Measurements from ENCODE around the gene SPATA2. TPM values are rescaled to one million over a fixed set of nuclear protein-coding genes. Genes with fewer than 3 reads are reported as not detected.

The SPATA2 gene
- total and polyA plus RNA-seq, 2 of the 13 experiments (the other 11 are each of a cell fraction or from before 2014, with no cell fraction given) = 3.2 to 8.7 TPM

GRCh38 chr20:49928411-49929141, 13.2 kb upstream of the SPATA2 start (continued):
- TF ChIP-seq ZNF687 (CRISPR knock-in tag; IDR thresholded peaks at IDR 0.05) (peak; percentile 36; the same call in 1 of the 2 replicates), PHF8 (CRISPR knock-in tag; IDR thresholded peaks at IDR 0.05) (peak; percentile 37; the same call in 1 of the 2 replicates), EP300 (IDR thresholded peaks at IDR 0.05; ENCODE audit: low read depth in 2 of 2, low read length in 2 of 2) (peak in 1 of 2 experiments; percentile 56; a peak in 1 of 4 replicates), EP300 (CRISPR knock-in tag; IDR thresholded peaks at IDR 0.05; ENCODE audit: borderline replicate concordance) (no peak), ZNF224 (CRISPR knock-in tag; IDR thresholded peaks at IDR 0.05) (peak; percentile 41; the same call in 1 of the 2 replicates), TAF1 (CRISPR knock-in tag; IDR thresholded peaks at IDR 0.05) (peak; percentile 32; the same call in 1 of the 2 replicates), MXD4 (CRISPR knock-in tag; IDR thresholded peaks at IDR 0.05) (peak; percentile 62; the same call in 1 of the 2 replicates), SOX6 (IDR thresholded peaks at IDR 0.05) (no peak), SOX6 (CRISPR knock-in tag; IDR thresholded peaks at IDR 0.05) (0 out of 2 replicates have a peak, but pooled peaks have one; percentile 19), HDAC6 (IDR thresholded peaks at IDR 0.05; ENCODE audit: low read depth, low read length) (peak; percentile 49; the same call in 1 of the 2 replicates), NBN (conservative IDR thresholded peaks at IDR 0.05) (no peak), CHD4 (IDR thresholded peaks at IDR 0.05; ENCODE audit: borderline replicate concordance, low read length) (0 out of 2 replicates have a peak, but pooled peaks have one; percentile 58), ZNF33A (CRISPR knock-in tag; IDR thresholded peaks at IDR 0.05; ENCODE audit: borderline replicate concordance) (no peak), GABPA (IDR thresholded peaks at IDR 0.05; ENCODE audit: low read depth, low read length) (no peak), GABPA (CRISPR knock-in tag; IDR thresholded peaks at IDR 0.05; ENCODE audit: low read depth) (peak; percentile 60; the same call in 1 of the 2 replicates), CEBPG (CRISPR knock-in tag; IDR thresholded peaks at IDR 0.05) (peak; percentile 69), ZGPAT (CRISPR knock-in tag; IDR thresholded peaks at IDR 0.05) (peak; percentile 87), XRCC5 (optimal IDR thresholded peaks at IDR 0.05; ENCODE audit: low read length) (peak; percentile 98), ETV5 (CRISPR knock-in tag; IDR thresholded peaks at IDR 0.05; ENCODE audit: borderline replicate concordance) (peak; percentile 64; the same call in 1 of the 2 replicates), ZHX1 (CRISPR knock-in tag; IDR thresholded peaks at IDR 0.05; ENCODE audit: low read depth) (no peak)

All from HepG2 (cell line).